ENCODE data around the gene MSL3B.
"Not testable (repeated sequence)": the region's sequence is repeated elsewhere in the genome, so short reads cannot be mapped to it uniquely, and the experiment has no call there.

MSL3B gene

GRCh38 chr2:233867993-233868532 is at the start of gene MSL3B:
Gene MSL3B, minus strand, starts transcription at chr2:233868386.
- DNase-seq: peak; percentile 60

DNA sequence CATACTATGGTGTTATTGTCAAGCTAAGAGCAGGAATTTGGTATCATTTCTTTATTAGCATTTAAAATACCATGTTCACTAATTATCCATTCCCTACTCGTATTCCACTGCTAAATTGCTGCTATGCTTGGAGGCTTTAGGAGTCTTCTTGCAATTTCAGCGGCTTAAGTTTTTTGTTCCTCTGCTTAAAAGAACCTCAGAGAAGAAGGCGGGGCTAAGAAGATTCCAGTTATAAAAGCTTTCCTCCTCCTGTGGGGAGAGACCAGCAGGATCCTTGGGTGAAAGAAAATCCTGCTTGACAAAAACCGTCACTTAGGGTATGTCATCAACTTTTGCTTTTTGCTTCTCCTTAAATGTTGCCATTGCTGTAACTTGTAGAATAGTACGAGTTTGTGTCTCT is 48.9 kb upstream of the MSL3B start, which contains the start of gene TRPM8:
TRPM8 (plus strand) TSS at position 258 of the 400 bp plus-strand sequence. CDS start 9,165 bp downstream, outside the sequence.
- DNase-seq: no peak

DNA sequence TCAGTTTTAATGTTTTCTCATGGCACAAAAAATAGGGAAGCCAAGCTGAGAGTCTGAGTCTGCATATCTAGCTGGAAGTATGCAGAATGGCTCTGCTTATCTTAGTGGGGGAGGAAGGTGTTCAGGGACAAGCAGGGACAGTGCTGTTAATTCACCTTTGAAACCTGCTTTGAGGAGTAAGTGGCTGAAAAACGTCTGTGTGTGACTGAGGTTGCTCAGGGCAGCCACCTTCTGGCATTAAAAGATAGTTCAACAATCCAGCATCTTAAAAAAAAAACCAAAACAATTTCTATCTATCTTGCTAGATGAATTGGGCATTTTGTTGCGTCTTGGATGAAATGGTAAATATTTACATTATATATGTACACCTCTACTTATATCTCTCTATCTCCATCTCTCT is 46.9 kb upstream of the MSL3B start:
- DNase-seq: no peak

DNA sequence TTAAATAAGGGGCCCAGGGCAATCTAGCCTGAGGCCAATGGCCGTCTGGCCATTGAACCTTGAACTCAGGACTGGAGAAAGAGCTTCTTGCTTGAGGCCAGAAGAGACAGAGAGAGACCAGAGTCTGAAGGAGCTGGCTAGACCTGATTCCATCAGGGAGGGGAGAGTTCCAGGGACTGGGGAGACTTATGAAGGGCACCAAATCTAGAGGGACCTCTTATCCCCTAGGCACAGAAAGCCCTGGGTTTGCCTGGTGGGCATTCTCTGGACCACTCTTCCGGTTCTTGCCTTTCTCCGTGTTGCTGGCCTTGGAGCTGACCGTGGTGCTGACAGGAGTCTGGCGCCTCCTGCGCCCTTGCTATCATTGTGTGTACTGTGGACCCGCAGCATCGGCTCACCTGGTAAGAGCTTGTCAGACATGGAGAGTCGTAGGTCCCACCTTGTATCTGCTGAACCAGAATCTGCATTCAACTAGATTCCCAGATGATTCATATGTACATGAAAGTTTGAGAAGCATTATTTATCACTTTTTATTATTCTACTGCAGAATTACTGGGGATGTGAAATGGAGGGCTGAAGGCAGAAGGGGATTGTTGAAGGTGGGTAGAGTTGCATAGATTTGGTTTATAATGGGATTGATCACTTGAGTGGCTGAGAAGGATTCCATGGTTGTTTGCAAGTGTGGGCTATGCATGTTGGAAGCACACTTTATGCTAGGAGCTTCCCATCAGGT is 44.7 kb upstream of the MSL3B start:
- peak; percentile 1 for DNase-seq

GRCh38 chr2:233907627-233908026 is 39.4 kb upstream of the MSL3B start:
- no peak for DNase-seq

- DNase-seq: no peak
Observed at GRCh38 chr2:233905945-233906344, 37.8 kb upstream of the MSL3B start.

DNA sequence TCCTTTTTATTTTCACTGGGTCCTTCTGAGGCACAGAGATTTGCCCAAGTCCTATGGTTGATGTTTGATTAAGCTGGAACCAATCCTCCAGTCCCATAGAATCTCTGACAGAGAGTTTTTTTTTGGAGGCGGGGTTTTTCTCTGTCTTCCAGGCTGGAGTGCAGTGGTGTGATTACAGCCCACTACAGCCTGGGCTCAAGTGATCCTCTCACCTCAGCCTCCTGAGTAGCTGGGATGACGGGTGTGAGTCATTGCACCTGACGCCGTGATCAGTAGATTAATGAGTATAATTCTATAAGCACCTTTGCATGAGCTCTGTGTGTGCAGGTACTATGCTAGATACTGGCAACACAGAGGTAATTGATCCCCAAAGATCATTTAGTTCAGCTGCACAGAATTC is 33.7 kb upstream of the MSL3B start:
- no peak for DNase-seq

DNA sequence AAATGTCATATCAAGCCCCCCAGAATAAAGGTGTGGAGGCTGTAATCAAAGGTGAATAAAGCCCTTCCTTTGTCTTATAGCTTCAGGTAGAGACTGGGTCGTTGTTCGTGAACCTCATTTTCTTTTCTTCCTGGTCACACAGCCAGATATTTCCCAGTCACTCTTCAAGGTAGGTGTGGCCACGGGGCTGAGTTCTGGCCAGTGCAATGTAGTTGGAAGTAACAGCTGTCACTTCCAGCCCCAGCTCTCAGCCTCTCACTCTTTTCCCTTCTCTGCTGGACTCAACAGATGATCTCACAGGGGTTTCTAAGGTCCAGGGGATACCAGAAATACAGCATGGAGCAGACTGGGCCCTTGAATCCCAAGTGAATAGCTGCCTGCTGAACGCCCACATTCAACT is 33.2 kb upstream of the MSL3B start:
- DNase-seq: no peak

DNA sequence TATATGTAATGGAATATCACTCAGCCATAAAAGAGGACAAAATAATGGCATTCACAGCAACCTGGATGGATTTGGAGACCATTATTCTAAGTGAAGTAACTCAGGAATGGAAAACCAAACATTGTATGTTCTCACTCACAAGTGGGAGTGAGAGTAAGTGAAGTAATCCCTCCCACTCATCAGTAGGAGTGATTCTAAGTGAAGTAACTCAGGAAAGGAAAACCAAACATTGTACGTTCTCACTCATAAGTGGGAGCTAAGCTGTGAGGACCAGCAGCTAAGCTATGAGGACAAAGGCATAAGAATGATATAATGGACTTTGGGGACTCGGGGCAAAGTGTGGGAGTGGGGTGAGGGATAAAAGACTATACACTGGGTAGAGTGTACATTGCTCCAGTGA is 28.1 kb upstream of the MSL3B start:
- not testable (repeated sequence) for DNase-seq

DNA sequence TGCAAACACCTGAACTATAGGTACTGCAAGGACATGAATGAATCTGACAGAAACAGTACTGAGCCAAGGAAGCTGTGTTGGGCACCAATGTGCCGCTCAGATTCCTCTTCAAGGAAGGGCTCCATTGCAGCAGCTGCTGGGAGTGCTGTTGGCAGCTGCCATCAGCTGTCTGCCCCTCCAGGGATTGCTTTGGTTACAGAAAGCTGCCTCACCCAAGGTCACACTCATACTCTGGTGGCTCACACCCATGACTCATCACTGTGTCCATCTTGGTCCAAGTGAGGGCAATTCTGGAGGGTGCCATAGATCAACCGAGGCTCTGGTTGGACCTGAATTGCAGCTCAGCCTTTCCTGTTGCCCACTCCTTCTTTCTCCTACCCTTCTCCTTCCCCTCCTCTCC is 24.6 kb upstream of the MSL3B start:
- no peak for DNase-seq

- DNase-seq: no peak
Observed at GRCh38 chr2:233882353-233882752, 14.2 kb upstream of the MSL3B start.

GRCh38 chr2:233872125-233872524 is 3.9 kb upstream of the MSL3B start:
- DNase-seq: not testable (repeated sequence)

DNA sequence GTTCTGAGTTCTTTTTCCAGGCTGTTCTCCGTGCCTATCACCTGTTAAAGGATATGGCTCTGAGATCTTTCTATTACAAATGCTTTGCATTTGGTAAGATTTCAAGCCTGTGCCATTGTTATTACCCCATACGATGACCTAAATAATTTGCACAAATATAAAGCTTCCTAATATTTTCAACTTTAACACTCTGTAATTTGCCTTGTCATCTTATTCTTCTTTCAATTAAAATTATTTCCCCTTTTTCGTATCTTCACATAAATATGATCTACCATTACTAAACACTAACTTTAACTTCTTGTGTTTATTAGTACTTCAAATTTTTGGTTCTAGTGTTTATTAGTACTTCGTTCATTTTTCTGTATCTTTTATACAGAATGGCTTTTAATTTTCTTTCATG is 3.2 kb upstream of the MSL3B start:
- DNase-seq: no peak

- no peak for DNase-seq
Observed at GRCh38 chr2:233866479-233866878, 1.7 kb downstream of the MSL3B start.

DNA sequence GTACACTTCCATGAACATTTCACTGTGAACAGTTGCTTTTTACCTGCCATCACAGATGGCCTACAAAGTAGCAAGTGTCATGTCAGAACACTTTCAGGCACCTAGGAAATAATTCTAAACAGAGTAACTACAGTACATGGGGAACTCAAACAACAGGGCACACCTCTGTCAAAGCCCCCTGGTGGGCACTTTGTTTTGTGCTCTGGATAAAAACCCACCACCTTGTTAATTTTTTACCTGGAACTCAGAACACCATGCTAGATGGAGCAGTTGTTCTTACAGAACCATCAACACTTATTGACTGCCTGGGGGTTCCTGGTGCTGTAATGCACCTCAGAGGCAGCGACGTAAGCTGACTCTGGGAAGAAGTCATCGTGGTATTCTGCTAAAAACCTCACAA is 2.3 kb downstream of the MSL3B start:
- DNase-seq: no peak

GRCh38 chr2:233862261-233862768 is 5.9 kb downstream of the MSL3B start:
- DNase-seq: no peak

DNA sequence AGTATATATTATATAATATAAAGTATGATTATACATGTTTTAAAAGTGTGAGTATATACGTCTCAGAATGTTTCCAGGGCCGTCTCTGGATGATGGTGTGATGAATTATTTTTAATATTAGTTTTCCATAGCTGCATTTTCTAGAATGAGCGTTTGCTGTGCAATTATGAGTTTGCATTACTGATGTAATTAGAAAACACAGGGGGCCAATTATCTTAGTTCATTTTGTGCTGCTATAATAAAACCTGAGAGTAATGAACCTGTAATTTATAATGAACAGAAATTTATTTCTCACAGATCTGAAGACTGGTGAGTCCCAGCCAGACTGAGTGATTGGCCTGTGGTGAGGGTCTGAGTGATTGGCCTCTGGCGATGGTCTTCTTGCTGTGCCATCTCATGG is 9.9 kb downstream of the MSL3B start:
- DNase-seq: no peak

GRCh38 chr2:233857511-233858141 is 10.6 kb downstream of the MSL3B start:
- peak; percentile 52 for DNase-seq

GRCh38 chr2:233856184-233856583 is 12.0 kb downstream of the MSL3B start:
- no peak for DNase-seq

DNA sequence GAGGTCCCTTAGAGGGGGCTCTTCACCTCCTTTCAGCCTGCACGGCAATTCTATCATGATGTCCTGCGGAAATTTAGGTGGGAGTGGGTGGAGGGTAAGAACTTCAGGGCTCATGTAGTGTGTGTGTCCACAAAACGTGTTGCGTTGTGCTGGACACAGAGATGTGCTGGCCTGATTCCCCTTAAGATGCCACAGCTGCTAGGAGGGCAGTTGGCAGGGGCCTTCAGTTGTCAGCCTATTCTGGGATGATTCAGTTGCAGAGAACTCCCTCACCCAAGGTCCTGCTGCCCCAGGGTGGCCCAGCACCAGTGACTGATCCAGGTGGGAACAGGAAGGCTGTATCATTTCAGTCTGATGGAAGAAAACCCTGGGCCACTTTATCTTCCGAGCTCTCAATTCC is 12.8 kb downstream of the MSL3B start:
- DNase-seq: no peak

GRCh38 chr2:233854241-233854981 is 13.8 kb downstream of the MSL3B start, which contains the start of gene HJURP:
Gene HJURP, minus strand, starts transcription at chr2:233854535. Its CDS starts 35 bp downstream, at chr2:233854500.
- DNase-seq: peak; percentile 78

DNA sequence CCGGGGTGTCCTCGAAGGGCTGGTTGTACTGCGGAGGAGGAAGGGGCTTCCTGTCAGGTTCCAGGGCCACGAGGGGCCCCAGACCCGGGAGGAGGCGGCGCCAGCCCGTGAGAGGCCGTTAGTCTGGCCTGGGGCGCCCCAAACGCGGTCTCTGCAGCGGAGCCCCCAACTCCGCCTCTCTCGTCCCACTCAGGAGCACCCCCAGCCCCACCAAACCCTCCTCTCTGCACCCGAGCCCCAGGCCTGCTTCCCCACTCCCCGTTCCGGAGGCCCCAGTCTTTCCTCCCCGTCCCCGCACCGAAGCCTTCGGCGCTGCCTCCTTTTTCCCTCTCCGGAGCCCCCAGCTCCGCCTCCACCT is 14.3 kb downstream of the MSL3B start:
- DNase-seq: no peak

DNA sequence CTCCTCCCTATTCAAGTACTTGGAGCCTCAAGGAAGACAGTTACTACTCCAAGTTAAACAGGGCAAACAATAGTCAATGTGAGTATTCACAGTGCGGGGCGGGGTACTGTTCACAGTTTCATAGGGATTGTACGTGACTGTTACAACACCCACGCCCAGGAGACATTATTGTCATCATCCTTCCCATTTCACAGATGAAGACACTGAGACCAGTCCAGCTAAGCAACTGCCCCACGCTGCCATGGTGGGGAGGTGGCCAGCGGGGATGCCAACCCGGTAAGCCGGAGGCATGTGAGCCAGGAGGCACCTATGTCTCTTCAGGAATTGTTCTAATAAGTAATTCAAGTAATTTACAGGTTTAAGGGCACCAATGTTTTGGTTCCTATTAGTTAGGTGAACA is 14.8 kb downstream of the MSL3B start:
- DNase-seq: no peak

All from stimulated activated CD4-positive, alpha-beta T cell treated with anti-CD3 and anti-CD28 coated beads, Interleukin-12 subunit alpha, Interleukin-12 subunit beta, amount 100 ng/mL, for 4 hours (primary cell).